ENCODE results near the gene ZNF205. TPM values are rescaled to one million over a fixed set of nuclear protein-coding genes. Genes with fewer than 3 reads are reported as not detected.

Gene ZNF205
- total RNA-seq, 1 experiment from 2014 or later: 17.4 TPM

DNA sequence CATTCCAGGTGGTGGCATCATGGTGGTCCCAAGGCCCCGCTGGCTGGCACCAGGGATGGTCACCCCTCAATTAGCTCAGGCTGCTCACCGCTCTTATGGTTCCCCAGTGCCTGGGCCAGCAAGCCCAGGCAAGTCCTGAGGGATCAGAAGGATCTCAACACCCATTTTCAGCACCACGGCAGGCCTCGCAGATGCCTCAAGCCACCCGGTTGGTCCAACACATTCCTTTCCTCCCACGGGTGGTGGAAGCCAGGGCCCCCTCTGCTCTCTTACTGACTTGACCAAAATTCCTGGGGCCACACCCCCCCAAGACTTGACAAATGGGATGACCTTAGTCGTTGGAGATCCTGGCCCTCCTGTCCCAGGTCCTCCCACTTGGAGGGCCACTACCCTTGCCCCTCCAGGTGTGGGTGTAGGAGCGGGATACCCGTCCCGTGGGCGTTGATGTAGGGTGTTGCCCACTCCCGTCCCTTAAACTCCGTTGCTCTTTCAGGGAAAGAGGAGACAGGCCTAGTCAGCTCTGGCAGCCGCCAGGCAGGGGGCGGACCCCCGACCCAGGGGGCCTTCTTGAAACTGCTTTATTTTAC is 5.9 kb downstream of the ZNF205 start:
- TF ChIP-seq EZH2 (IDR thresholded peaks at IDR 0.05; ENCODE audit: low read depth): no peak
- TF ChIP-seq, protein P1, sequence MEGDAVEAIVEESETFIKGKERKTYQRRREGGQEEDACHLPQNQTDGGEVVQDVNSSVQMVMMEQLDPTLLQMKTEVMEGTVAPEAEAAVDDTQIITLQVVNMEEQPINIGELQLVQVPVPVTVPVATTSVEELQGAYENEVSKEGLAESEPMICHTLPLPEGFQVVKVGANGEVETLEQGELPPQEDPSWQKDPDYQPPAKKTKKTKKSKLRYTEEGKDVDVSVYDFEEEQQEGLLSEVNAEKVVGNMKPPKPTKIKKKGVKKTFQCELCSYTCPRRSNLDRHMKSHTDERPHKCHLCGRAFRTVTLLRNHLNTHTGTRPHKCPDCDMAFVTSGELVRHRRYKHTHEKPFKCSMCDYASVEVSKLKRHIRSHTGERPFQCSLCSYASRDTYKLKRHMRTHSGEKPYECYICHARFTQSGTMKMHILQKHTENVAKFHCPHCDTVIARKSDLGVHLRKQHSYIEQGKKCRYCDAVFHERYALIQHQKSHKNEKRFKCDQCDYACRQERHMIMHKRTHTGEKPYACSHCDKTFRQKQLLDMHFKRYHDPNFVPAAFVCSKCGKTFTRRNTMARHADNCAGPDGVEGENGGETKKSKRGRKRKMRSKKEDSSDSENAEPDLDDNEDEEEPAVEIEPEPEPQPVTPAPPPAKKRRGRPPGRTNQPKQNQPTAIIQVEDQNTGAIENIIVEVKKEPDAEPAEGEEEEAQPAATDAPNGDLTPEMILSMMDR (conservative IDR thresholded peaks at IDR 0.05): no peak
- Histone ChIP-seq H3F3A (ENCODE audit: insufficient read depth, low read depth) (peaks cover 16% of the 10 kb centered on the region; the same call in 1 of the 2 replicates), H3K79me2 (ENCODE audit: low read depth) (peaks cover 9% of the 10 kb centered on the region), H3K36me3 (ENCODE audit: low read depth) (no peaks in the 10 kb centered on the region), H2AFZ (no peak overlapping the region), H3K4me2 (no peak overlapping the region), H4K20me1 (ENCODE audit: insufficient read depth) (no peaks in the 10 kb centered on the region), H3K27me3 (ENCODE audit: insufficient read depth, low read depth) (no peaks in the 10 kb centered on the region), H3K9me2 (ENCODE audit: insufficient read depth) (no peaks in the 10 kb centered on the region), H3K4me3 (no peak overlapping the region), H3K4me1 (replicated peaks; ENCODE audit: insufficient read depth) (peaks cover 5% of the 10 kb centered on the region), H3K9me3 (ENCODE audit: insufficient read depth, low read depth) (no peaks in the 10 kb centered on the region), H3K27ac (no peak overlapping the region)
- POLR2A ChIA-PET (ENCODE audit: unreplicated experiment): no interaction called here
- no TSS peak for BruUV-seq (replicated peaks)
- DNase-seq: no peak
- intact Hi-C loops (cut with micrococcal nuclease; ENCODE audit: unreplicated experiment): no loop called here
- CTCF ChIA-PET: no interaction called here

DNA sequence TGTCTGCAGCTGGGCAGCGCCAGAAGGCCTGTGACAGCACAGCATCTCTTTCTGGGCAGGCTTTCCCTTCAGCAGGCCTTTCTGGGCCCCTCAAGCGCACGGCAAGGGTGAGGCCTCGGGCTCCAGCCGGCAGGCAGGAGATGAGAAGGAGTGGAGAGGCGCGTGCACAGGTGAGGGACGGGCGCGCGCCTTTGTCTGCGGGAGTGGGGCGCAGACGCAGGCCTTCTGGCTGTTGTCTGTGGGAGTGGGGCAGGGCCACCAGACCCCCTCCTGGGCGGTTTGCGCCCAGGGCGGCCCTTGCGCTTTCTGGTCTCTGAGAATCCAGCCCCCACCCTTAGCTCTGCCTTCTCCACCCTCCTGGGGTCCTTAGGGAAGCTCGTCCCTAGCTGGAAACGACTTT is 6.5 kb downstream of the ZNF205 start:
- H3K36me3 ChIP-seq (ENCODE audit: low read depth): no peaks in the 10 kb centered on the region
- DNase-seq: no peak
- no peak overlapping the region for H3K27ac ChIP-seq
- no TSS peak for BruUV-seq (replicated peaks)
- H3K79me2 ChIP-seq (ENCODE audit: low read depth): peaks cover 4% of the 10 kb centered on the region
- H3K4me3 ChIP-seq: no peak overlapping the region
- no peak overlapping the region for H2AFZ ChIP-seq
- no peak overlapping the region for H3K4me2 ChIP-seq
- H3F3A ChIP-seq (ENCODE audit: insufficient read depth, low read depth): peaks cover 22% of the 10 kb centered on the region; the same call in 1 of the 2 replicates
- TF ChIP-seq EZH2 (IDR thresholded peaks at IDR 0.05; ENCODE audit: low read depth): no peak
- TF ChIP-seq, protein P1 (conservative IDR thresholded peaks at IDR 0.05): no peak
- intact Hi-C loops (cut with micrococcal nuclease; ENCODE audit: unreplicated experiment): no loop called here
- POLR2A ChIA-PET (ENCODE audit: unreplicated experiment): no interaction called here
- peaks cover 8% of the 10 kb centered on the region for H3K4me1 ChIP-seq (replicated peaks; ENCODE audit: insufficient read depth)
- no peaks in the 10 kb centered on the region for H4K20me1 ChIP-seq (ENCODE audit: insufficient read depth)
- CTCF ChIA-PET: no interaction called here
- H3K9me2 ChIP-seq (ENCODE audit: insufficient read depth): no peaks in the 10 kb centered on the region
- no peaks in the 10 kb centered on the region for H3K27me3 ChIP-seq (ENCODE audit: insufficient read depth, low read depth)
- no peaks in the 10 kb centered on the region for H3K9me3 ChIP-seq (ENCODE audit: insufficient read depth, low read depth)

DNA sequence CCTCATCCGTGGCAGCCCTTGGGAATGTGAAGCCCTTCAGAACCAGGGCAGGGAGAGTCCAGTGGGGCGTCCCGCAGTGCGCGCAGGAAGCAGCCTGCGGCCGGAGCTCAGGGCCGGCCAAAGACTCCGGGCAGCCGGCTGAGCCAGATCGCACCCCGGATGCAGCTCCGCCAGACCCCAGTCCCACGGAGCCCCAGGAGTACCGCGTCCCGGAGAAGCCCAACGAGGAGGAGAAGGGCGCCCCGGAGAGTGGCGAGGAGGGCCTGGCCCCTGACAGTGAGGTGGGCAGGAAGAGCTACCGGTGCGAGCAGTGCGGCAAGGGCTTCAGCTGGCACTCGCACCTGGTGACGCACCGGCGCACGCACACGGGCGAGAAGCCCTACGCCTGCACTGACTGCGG is 6.9 kb downstream of the ZNF205 start:
- Histone ChIP-seq H3K9me2 (ENCODE audit: insufficient read depth) (no peaks in the 10 kb centered on the region), H2AFZ (no peak overlapping the region), H3K4me2 (no peak overlapping the region), H3K27ac (no peak overlapping the region), H4K20me1 (ENCODE audit: insufficient read depth) (no peaks in the 10 kb centered on the region), H3K9me3 (ENCODE audit: insufficient read depth, low read depth) (no peaks in the 10 kb centered on the region), H3F3A (ENCODE audit: insufficient read depth, low read depth) (peaks cover 22% of the 10 kb centered on the region; the same call in 1 of the 2 replicates), H3K27me3 (ENCODE audit: insufficient read depth, low read depth) (no peaks in the 10 kb centered on the region), H3K4me1 (replicated peaks; ENCODE audit: insufficient read depth) (peaks cover 5% of the 10 kb centered on the region; the same call in 1 of the 2 replicates), H3K36me3 (ENCODE audit: low read depth) (no peaks in the 10 kb centered on the region), H3K79me2 (ENCODE audit: low read depth) (no peaks in the 10 kb centered on the region; the same call in 1 of the 2 replicates), H3K4me3 (no peak overlapping the region)
- POLR2A ChIA-PET (ENCODE audit: unreplicated experiment): no interaction called here
- intact Hi-C loops (cut with micrococcal nuclease; ENCODE audit: unreplicated experiment): no loop called here
- TF ChIP-seq, protein P1 (conservative IDR thresholded peaks at IDR 0.05): no peak
- TF ChIP-seq EZH2 (IDR thresholded peaks at IDR 0.05; ENCODE audit: low read depth): no peak
- CTCF ChIA-PET: no interaction called here
- BruUV-seq (replicated peaks): no TSS peak
- DNase-seq: no peak
